DOHH2 (cell line): ENCODE measurements around the gene UBA7.
"Not testable (repeated sequence)": the region's sequence is repeated elsewhere in the genome, so short reads cannot be mapped to it uniquely, and the experiment has no call there.

Experiments
- H3F3A ChIP-seq: fragments of 200-600 bp; sonication (generic), shearing (Covaris generic); 2 replicates; pipeline ENCODE4 v1.6.0; 2016; ENCODE audit warnings: antibody characterized with exemption, mild to moderate bottlenecking; ENCODE audit not compliant: control insufficient read depth, insufficient read depth
- H3K27ac ChIP-seq: fragments of 200-600 bp; sonication (generic); 2 replicates; pipeline ENCODE4 v1.5.1; 2014; ENCODE audit warnings: low read depth, mild to moderate bottlenecking, low read length, moderate library complexity
- H3K27me3 ChIP-seq: fragments of 200-600 bp; sonication (generic); 2 replicates; pipeline ENCODE4 v1.6.1; 2014; ENCODE audit warnings: mild to moderate bottlenecking, low read length, mixed read lengths; ENCODE audit not compliant: control insufficient read depth
- H3K36me3 ChIP-seq: fragments of 200-600 bp; sonication (generic); 2 replicates; pipeline ENCODE4 v1.6.1; 2014; ENCODE audit warnings: mild to moderate bottlenecking, low read length, moderate library complexity, mixed read lengths; ENCODE audit not compliant: control insufficient read depth
- H3K4me1 ChIP-seq: fragments of 200-600 bp; sonication (generic); 2 replicates; pipeline ENCODE4 v1.6.1; 2014; ENCODE audit warnings: mild to moderate bottlenecking, low read length, mixed read lengths; ENCODE audit not compliant: control insufficient read depth
- H3K4me2 ChIP-seq: fragments of 200-600 bp; sonication (generic); 2 replicates; pipeline ENCODE4 v1.6.0; 2014; ENCODE audit warnings: mild to moderate bottlenecking, low read length, moderate library complexity
- H3K4me3 ChIP-seq: fragments of 200-600 bp; sonication (generic); 2 replicates; pipeline ENCODE4 v1.5.1; 2014; ENCODE audit warnings: mild to moderate bottlenecking, low read length, mixed read lengths
- H3K79me2 ChIP-seq: fragments of 200-600 bp; sonication (generic); 2 replicates; pipeline ENCODE4 v1.6.1; 2014; ENCODE audit warnings: mild to moderate bottlenecking, low read length, mixed read lengths; ENCODE audit not compliant: control insufficient read depth
- H3K9me2 ChIP-seq: fragments of 200-600 bp; sonication (generic); replicated peaks from 2 replicates; pipeline ENCODE4 v1.6.1; 2014; ENCODE audit warnings: mild to moderate bottlenecking, low read length, mixed read lengths; ENCODE audit not compliant: control insufficient read depth
- H3K9me3 ChIP-seq: fragments of 200-600 bp; sonication (generic); 2 replicates; pipeline ENCODE4 v1.6.1; 2014; ENCODE audit warnings: antibody characterized with exemption, low read length, mixed read lengths; ENCODE audit not compliant: control insufficient read depth, insufficient read depth
- H4K20me1 ChIP-seq: fragments of 200-600 bp; sonication (generic); 2 replicates; pipeline ENCODE4 v1.6.0; 2014; ENCODE audit warnings: low read depth, mild to moderate bottlenecking, antibody characterized with exemption, low read length, moderate library complexity; ENCODE audit not compliant: control insufficient read depth, insufficient read depth
- EZH2phosphoT487 ChIP-seq: fragments of 200-600 bp; sonication (generic); IDR thresholded peaks from 2 replicates; pipeline ENCODE4 v1.6.1; 2017; ENCODE audit warnings: borderline replicate concordance, mild to moderate bottlenecking, antibody characterized with exemption, low read length, moderate library complexity, mixed read lengths
- TF ChIP-seq, protein P1 (sequence below): fragments of 200-600 bp; sonication (generic); IDR thresholded peaks from one replicate; pipeline ENCODE4 v1.5.1; 2014; ENCODE audit warnings: antibody characterized with exemption, mild to moderate bottlenecking, low read depth, low read length; ENCODE audit not compliant: poor library complexity, severe bottlenecking

UBA7 gene

DNA sequence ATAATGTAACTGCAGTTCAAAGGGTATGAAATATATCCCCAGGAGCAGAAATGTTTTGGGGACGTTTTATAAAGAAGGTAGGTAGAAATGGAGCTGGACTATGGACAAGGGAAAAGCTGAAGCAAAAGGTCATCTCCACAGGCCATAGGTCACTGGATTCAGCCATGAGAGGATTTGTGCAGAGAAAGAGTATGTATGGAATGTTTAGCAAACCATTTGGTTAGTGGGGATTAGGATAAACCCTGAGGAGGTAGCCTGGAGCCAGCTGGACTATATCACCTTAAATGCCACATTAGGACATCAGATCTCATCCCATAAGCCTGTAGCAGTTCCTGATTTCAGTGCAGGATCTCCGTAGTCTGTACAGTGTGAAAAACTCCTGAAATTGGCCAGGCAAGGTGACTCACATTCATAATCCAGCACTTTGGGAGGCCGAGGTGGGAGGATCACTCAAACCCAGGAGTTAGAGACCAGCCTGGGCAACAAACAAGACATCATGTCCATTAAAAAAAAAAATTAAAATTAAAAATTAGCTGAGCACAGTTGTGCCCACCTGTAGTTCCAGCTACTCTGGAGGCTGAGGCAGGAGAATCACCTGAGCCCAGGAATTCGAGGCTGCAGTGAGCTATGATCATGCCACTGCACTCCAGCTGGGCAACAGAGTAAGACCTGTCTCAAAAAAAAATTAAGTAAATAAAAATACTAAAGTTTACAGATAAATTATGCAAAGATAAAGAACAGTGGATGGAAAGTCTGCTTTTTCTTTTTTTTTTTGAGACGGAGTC lies 32.1 kb downstream of the UBA7 start:
- H3K27me3 ChIP-seq = no peaks in the 10 kb centered on the region
- H3K9me3 ChIP-seq = no peaks in the 10 kb centered on the region
- peaks cover 45% of the 10 kb centered on the region for H3K36me3 ChIP-seq
- no peak overlapping the region for H3K27ac ChIP-seq
- H3K4me2 ChIP-seq = no peak overlapping the region
- H3K4me3 ChIP-seq = no peak overlapping the region
- no peaks in the 10 kb centered on the region for H4K20me1 ChIP-seq
- TF ChIP-seq, protein P1, sequence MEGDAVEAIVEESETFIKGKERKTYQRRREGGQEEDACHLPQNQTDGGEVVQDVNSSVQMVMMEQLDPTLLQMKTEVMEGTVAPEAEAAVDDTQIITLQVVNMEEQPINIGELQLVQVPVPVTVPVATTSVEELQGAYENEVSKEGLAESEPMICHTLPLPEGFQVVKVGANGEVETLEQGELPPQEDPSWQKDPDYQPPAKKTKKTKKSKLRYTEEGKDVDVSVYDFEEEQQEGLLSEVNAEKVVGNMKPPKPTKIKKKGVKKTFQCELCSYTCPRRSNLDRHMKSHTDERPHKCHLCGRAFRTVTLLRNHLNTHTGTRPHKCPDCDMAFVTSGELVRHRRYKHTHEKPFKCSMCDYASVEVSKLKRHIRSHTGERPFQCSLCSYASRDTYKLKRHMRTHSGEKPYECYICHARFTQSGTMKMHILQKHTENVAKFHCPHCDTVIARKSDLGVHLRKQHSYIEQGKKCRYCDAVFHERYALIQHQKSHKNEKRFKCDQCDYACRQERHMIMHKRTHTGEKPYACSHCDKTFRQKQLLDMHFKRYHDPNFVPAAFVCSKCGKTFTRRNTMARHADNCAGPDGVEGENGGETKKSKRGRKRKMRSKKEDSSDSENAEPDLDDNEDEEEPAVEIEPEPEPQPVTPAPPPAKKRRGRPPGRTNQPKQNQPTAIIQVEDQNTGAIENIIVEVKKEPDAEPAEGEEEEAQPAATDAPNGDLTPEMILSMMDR = no peak
- TF ChIP-seq EZH2phosphoT487 = no peak
- H3F3A ChIP-seq = no peaks in the 10 kb centered on the region
- no peaks in the 10 kb centered on the region for H3K9me2 ChIP-seq
- H3K4me1 ChIP-seq = peaks cover 11% of the 10 kb centered on the region
- peaks cover 90% of the 10 kb centered on the region for H3K79me2 ChIP-seq

DNA sequence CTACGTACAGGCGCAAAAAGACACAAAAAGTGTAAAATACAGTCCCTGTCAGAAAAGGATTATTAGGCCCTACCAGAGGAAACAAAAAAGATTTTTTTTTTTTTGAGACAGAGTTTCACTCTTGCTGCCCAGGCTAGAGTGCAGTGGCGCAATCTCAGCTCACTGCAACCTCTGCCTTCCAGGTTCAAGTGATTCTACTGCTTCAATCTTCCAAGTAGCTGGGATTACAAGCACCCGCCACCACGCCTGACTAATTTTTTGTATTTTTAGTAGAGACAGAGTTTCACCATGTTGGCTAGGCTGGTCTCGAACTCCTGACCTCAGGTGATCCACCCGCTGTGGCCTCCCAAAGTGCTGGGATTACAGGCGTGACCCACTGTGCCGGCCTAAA lies 32.8 kb downstream of the UBA7 start:
- not testable (repeated sequence) for H4K20me1 ChIP-seq, H3F3A ChIP-seq, H3K9me2 ChIP-seq, H3K4me2 ChIP-seq, H3K9me3 ChIP-seq, H3K27ac ChIP-seq, H3K27me3 ChIP-seq, H3K4me3 ChIP-seq
- peaks cover 10% of the 10 kb centered on the region for H3K4me1 ChIP-seq
- H3K79me2 ChIP-seq = peaks cover 91% of the 10 kb centered on the region
- H3K36me3 ChIP-seq = peaks cover 44% of the 10 kb centered on the region

DNA sequence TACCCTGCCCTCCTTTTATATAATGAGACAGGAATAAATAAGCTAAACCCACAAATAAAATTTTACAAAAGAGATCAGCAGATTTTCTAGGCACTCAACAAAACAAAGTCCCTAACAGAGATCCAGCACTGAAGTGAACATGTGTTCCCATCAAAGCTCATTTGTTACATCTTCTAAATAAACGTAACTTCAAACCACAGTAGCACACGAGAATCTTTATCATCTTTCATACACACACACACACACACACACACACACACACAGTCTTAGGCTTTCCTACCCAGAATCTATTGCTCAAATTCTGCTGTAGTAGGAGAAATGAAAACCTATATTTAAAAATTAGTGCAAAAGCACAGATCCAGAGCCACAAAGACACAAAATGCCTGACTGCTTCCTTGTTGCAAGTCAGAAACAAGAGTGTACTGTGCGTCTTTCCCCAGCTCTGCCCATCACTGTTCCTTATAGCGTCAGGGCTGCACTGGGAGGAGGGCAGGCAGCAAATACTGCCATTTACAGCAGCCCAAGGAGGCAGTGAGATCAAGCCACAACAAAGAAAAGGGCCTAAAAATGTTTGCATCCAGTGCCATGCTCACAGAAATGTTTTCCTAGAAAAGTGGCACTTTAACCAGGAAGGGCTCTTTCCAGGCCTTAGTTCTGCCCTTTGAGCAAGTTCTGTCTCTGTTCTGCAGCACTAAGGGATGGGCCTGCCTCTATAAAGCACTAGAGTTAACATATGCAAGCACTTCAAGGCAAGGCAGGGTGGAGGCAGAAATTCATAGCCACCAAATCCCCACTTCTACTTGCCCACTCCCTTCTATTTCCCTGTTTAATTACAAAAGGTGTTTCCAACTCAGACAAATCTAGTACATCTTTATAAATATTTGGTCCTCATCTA lies 33.4 kb downstream of the UBA7 start:
- no peak overlapping the region for H3K27ac ChIP-seq
- H4K20me1 ChIP-seq = 0 out of 2 replicates have a peak, but pooled peaks cover 2% of the 10 kb centered on the region
- H3K79me2 ChIP-seq = peaks cover 91% of the 10 kb centered on the region
- TF ChIP-seq EZH2phosphoT487 = no peak
- TF ChIP-seq, protein P1 = no peak
- no peak overlapping the region for H3K4me2 ChIP-seq
- no peaks in the 10 kb centered on the region for H3K9me3 ChIP-seq
- H3K4me1 ChIP-seq = peaks cover 7% of the 10 kb centered on the region
- no peaks in the 10 kb centered on the region for H3F3A ChIP-seq
- no peak overlapping the region for H3K4me3 ChIP-seq
- H3K36me3 ChIP-seq = peaks cover 46% of the 10 kb centered on the region
- H3K9me2 ChIP-seq = no peaks in the 10 kb centered on the region
- H3K27me3 ChIP-seq = no peaks in the 10 kb centered on the region
